CD4-positive, alpha-beta T cell treated with Interferon alpha-2 for 1 hour (primary cell): ENCODE measurements around the gene LRRC23.
A peak's percentile ranks its signal among the peaks of the same experiment; 100 is the strongest.
"Not testable (repeated sequence)": the region's sequence is repeated elsewhere in the genome, so short reads cannot be mapped to it uniquely, and the experiment has no call there.

Experiments used
- DNase-seq, 2 donors: peaks; one replicate each; pipeline ENCODE4 v3.0.0-alpha.2; 2020 to 2022

LRRC23 gene

GRCh38 chr12:6903722-6904121, 900 bp upstream of the LRRC23 start:
- no peak for DNase-seq

- no peak for DNase-seq
Observed at GRCh38 chr12:6905414-6906040, 905 bp downstream of the LRRC23 start.

- not testable (repeated sequence) for DNase-seq
Observed at GRCh38 chr12:6908141-6908540, 3.5 kb downstream of the LRRC23 start.

GRCh38 chr12:6909421-6910145, 5.0 kb downstream of the LRRC23 start:
- DNase-seq = no peak

- no peak for DNase-seq
Observed at GRCh38 chr12:6912164-6912935, 7.7 kb downstream of the LRRC23 start.

GRCh38 chr12:6914246-6914946, 9.8 kb downstream of the LRRC23 start, which contains the start of gene ENO2:
ENO2 (plus strand) TSS chr12:6914580; CDS start chr12:6915833, 1,253 bp downstream.
- DNase-seq = peak; percentile 80 to 88

GRCh38 chr12:6914947-6915788, 10.5 kb downstream of the LRRC23 start:
- DNase-seq = no peak

GRCh38 chr12:6915789-6916285, 11.2 kb downstream of the LRRC23 start:
- no peak for DNase-seq

- DNase-seq = no peak
Observed at GRCh38 chr12:6916426-6917200, 12.0 kb downstream of the LRRC23 start.

- DNase-seq = no peak
Observed at GRCh38 chr12:6917491-6918231, 13.0 kb downstream of the LRRC23 start.

- DNase-seq = no peak
Observed at GRCh38 chr12:6919588-6919987, 15.0 kb downstream of the LRRC23 start.

GRCh38 chr12:6921539-6921938, 16.9 kb downstream of the LRRC23 start:
- no peak for DNase-seq

- no peak for DNase-seq
Observed at GRCh38 chr12:6921996-6922946, 17.6 kb downstream of the LRRC23 start.

GRCh38 chr12:6923003-6923732, 18.5 kb downstream of the LRRC23 start:
- DNase-seq = no peak

GRCh38 chr12:6923851-6924250, 19.2 kb downstream of the LRRC23 start:
- no peak for DNase-seq

- no peak for DNase-seq
Observed at GRCh38 chr12:6925239-6925539, 20.6 kb downstream of the LRRC23 start.

GRCh38 chr12:6925540-6926279, 21.1 kb downstream of the LRRC23 start:
- no peak for DNase-seq
